Hepatic stellate cell (primary cell): ENCODE results near the gene SP2.

Source experiments
- DNase-seq: peaks from one replicate; pipeline ENCODE4 v3.0.0; 2011; ENCODE audit warnings: low spot score

Gene SP2

DNA sequence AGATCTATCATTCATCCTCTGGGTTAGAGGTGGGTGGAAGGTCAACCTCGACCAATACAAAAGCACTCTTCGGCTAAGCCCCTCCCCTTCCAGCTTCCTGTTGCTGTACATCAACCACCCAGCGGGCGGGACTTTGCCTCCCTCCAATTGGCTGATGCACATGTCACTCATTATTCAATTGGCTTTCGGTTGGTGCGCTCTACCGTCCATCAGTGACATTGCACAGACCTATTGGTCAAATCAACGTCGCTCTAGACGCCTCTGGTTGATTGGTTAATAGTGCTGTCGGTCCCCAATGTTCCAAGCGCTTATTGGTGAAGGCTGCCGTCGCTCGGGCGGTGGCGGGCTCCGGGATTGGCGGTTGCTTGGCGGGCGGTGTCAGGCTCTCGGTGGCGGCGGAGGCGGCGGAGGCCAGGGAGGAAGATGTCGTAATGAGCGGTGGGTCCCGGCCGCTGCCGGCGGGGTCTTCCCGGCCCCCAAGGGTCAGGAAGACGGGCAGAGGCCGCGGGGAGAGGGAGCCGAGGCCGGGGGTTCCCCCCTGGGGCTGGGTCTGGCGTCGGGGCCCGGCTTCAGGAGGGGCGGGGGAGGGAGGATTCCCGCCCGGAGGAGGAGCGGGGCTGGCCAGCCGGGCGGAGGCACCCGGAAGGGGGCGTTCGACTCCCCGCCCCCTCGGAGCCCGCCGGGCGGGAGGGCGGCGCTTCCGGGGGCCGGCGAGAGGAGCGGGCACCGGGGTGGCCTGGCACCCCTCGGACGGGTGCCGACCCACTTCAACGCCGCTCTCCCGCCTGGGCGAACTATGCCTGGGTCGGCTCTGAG lies at the start of gene SP2:
TSS of gene SP2 (plus strand) at position 381 of the 816 bp plus-strand sequence. CDS start at position 432, 51 bp downstream.
- peak; percentile 100 for DNase-seq

GRCh38 chr17:47846716-47847340 lies 49.2 kb upstream of the SP2 start:
- no peak for DNase-seq

GRCh38 chr17:47847341-47848197 lies 48.5 kb upstream of the SP2 start:
- no peak for DNase-seq

DNA sequence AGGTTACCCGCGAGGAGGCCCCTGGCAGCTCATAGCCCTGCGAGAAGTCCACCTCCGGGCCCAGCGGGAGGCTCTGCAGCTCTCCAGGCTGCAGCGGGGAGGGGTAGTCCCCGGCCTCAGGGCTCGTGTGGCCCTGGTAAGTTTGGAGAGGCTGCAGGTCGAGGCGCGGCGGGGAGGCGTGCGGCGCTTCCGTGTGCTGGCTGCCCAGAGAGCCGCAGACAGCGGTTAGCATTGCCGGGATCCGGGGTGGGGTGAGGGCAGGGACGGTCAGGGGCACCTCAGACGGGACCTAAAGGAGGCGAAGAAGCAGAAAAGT lies 47.9 kb upstream of the SP2 start:
- no peak for DNase-seq

GRCh38 chr17:47850373-47850691 lies 45.7 kb upstream of the SP2 start:
- DNase-seq, result no peak

DNA sequence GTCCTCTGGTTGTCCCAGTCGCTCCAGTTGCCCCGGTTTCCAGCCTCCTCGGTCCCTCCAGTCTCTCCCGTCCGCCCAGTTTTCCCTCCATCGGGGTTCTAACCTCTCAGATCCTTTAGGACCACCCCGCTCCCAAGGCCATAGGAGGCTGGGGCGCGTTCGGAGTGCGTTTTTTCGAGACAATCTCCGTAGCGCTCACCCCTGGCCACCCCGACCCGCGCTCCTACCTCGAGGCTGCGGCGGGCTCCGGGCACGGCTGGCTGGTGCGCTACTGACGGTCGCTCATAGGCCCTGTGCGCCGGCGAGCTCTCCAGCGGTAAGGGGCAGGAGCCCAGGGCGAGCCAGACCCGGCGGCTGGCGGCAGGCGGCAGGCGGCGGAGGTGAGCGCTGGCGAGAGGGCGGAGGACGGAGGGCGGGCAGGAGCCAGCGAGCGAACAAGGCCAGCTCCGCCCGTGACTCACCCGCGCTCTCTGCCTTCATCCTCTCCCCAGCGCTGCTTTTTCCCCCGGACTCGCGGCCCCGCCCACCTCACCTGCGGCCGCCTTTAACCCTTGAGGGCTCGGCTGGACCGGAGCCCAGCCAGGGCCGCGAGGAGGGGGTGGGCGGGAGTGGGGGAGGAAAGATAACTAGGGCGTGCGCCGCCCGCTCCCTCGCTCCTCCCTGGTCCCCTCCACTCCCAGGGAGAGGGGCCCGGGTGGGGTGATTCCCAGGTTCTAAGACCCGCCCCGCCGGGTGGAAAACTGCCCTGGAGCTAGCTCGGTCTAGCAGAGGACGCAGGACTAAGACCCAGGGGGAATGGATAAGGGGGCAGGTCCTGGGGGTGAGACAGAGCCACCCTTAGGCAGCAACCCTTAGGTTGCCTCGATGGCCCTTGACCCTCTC lies 45.1 kb upstream of the SP2 start, which contains the start of gene SP6:
TSS of gene SP6 (minus strand) at position 472 of the 882 bp plus-strand sequence. CDS start 2,734 bp downstream, outside the sequence.
- DNase-seq, result no peak

DNA sequence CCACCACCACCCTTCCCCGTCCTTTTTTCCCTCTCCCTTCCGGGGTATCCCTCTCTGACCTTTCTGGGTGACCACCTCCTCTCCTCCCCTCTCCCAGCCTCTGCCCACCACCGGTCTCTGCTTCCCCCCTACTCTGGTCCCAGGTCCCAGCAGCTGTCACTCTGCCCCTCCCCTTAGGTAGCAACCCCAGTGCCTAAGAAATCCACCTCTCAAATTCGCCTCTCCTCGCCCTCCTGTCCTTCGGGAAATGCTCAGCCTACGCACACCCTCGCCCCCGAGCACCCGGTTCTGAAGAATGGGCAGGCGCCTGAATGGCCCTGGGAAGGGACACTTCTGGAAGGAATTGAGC lies 44.3 kb upstream of the SP2 start:
- no peak for DNase-seq

DNA sequence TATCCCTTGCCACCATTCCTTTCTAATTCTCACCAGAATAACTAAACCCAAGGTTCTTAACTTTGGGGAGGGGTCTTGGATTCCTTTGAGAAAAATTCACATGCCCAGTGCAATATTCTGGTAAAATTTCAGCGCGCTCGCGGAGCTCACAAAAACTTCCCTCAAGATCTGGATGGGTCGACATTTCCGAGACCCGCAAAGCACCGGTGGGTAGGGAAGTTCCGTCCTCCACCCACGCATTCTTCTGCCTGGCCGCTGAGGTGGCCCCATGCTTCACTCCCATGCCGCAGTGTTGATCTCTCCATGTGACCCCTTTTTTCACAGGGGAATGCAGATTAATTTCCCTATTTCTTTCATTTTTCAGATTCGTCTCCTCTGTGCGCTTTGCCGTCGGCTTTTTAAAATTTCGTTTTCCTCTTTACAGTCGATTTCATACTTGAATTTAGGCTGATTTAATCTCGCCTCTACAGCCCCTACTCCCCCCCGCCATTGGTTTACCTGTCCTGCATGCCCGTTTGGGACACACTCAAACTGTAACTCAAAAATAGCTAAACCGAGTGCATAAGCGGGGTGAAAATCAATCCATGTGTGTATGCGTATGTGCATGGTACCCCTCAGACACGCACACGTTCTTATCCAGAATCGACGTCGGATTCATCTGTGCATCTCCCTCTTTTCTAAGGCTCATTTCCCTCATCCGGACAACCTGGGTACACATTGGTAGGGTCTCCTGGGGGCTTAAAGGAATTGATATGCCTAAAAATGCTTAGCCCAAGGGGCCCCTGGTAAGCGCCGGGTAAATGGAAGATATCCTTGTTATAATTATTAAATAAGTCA lies 43.7 kb upstream of the SP2 start:
- DNase-seq, result no peak

DNA sequence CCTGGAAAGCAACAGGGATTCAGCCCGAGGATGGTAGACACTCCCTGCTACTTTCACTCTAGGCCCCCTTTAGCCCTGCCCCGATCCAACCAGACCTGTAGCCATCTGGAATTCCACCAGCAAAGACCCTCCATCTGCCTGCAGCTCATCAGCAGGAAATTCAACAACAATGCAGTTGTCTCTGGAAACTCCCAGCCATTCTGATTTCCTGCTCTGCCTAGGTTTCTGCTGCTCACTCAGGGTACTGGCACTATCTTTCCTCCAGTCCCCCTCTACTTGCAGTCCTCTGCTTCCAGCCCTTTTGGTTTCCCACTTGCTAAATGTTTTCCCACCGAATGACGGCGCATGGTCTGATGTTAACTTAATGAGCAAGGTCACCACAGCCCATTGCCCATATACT lies 42.4 kb upstream of the SP2 start:
- DNase-seq, result no peak

GRCh38 chr17:47855737-47856136 lies 40.3 kb upstream of the SP2 start:
- no peak for DNase-seq

- DNase-seq, result no peak
Observed at GRCh38 chr17:47856830-47857229, 39.2 kb upstream of the SP2 start.

DNA sequence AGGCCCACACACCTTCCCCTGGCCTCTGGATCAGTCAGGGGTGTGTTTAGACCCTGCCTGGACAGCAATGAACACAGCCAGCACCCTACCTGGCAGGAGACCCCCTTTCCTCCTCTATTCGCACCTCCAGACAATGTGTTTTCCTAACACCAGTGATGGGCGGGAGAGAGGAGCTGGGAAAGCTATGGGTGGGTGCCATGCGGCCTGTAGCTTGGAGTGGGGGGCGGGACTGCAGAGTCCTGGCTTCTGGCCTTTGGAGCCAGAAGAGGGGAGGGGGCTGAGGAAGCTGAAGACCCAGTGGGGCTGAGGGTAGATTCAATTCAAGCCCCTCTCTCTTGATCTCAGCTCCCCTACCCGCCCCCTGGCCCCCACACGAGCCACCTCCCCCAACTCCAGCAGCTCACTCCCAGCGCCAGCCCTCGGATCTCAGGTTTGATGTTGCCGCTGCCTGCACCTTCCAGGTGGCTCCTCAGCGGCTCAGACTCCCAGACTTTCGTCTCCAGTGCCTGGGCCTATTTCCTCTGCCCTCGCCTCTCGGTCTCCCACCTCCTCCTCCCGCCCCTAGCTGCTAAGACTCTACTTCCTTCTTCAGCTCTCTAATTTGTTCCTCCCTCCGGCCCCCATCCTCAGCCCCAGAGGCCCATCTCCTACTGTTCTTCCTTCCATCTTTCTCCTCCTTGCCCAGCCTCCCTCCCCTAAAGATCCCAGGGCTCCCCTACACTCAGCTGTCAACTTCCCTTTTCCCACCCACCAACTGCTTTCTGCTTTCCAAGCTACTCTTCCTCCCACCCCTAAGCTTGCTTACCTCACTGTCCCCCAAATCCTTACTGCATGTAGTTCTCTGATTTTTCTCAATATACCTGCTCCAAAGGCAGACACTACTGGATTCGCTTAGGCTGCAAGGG lies 38.2 kb upstream of the SP2 start:
- no peak for DNase-seq

DNA sequence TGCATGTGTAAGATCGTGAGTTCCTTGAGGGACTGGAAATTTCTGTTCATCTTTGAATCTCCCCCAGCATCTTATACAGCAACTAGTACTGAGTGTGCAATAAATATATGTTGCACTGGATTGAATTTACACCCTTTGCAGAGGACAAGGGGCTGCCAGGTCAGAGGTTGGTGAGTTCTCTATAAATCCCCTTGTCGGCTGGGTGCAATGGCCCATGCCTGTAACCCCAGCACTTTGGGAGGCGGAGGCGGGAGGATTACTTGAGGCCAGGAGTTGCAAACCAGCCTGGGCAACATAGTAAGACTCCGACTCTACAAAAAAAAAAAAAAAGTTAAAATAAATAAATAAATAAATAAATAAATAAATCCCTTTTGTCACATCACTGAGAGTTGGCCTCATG lies 35.6 kb upstream of the SP2 start:
- no peak for DNase-seq

GRCh38 chr17:47862621-47863440 lies 33.2 kb upstream of the SP2 start:
- DNase-seq, result peak; percentile 93

GRCh38 chr17:47864791-47865216 lies 31.2 kb upstream of the SP2 start:
- DNase-seq, result no peak

- no peak for DNase-seq
Observed at GRCh38 chr17:47866941-47867340, 29.1 kb upstream of the SP2 start.

DNA sequence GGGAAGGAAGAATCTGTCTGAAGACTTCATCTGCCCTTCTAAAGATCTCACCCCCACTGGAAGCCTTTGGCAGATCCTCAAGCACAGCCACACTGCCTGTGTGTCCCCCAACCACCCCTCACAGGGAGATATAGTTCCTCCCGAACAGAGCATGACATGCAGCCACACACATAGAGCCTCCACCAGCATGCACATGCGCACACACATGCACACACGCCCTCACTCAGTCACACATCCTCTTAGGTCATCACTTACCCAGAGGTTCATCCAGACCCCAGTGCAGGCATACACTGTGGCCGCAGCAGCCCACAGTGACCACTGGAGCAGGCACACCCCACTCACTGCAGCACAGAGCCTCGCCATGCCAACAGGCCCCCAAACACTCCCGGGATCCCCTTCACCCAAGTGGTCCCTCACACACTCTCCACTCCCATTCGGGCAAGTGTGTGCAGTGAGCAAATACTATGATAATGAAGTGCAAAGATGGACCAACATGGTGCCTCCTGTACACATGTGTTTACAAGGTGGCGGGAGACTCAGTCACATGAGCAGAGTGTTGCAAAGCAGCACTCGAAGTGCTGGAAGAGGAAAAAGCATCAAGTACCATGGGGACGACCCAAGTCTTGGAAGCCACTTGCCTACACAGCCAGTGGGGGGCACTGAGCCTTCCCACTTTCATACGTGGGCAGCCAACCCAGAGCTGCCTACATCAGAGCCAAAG lies 28.1 kb upstream of the SP2 start:
- DNase-seq, result no peak

DNA sequence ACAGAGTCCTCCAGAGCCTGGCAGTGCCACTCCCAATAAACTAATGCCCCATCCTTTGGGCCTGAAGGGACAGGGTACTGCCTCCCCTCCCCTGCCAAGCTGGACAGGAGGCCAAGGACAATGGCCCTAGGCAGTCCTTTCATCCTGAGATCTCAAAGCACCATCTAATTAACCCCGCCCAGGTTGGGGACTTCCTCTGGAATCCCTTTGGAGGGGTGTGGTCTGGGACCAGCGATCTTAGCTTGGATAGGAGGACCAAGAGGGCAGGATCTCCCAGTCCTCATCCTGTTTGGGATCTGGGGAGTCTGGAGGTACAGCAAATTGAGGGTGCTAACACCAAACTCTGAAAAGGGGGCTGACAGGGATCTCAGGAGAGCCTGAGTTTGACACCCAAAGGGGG lies 26.9 kb upstream of the SP2 start:
- no peak for DNase-seq
